HG03045 (cell line): ENCODE data around the gene GANAB.
A peak's percentile ranks its signal among the peaks of the same experiment; 100 is the strongest.
"Not testable (repeated sequence)": the region's sequence is repeated elsewhere in the genome, so short reads cannot be mapped to it uniquely, and the experiment has no call there.

Source experiments
- ATAC-seq: cut with Tn5 transposase; IDR thresholded peaks from one replicate; pipeline ENCODE4 v1.9.1; 2021; ENCODE audit warnings: mild to moderate bottlenecking, moderate library complexity; ENCODE audit not compliant: unreplicated experiment

The GANAB gene

DNA sequence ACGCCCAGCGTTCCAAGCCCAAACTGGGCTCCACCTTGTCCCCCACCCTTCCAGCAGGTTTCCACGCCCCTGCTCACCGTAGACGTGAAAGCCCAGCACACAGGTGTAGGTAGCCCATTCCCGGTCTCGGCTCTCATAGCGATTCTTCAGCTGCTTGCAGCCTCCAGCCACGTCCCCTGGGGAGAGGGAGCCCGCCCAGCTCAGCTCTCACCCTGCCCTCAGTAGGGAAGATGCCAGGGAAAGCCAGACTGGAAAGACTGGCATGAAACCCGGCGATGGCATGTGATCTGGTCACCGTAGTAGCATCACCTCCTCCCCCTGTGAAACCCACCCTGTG is 43.4 kb downstream of the GANAB start:
- ATAC-seq, result no peak

DNA sequence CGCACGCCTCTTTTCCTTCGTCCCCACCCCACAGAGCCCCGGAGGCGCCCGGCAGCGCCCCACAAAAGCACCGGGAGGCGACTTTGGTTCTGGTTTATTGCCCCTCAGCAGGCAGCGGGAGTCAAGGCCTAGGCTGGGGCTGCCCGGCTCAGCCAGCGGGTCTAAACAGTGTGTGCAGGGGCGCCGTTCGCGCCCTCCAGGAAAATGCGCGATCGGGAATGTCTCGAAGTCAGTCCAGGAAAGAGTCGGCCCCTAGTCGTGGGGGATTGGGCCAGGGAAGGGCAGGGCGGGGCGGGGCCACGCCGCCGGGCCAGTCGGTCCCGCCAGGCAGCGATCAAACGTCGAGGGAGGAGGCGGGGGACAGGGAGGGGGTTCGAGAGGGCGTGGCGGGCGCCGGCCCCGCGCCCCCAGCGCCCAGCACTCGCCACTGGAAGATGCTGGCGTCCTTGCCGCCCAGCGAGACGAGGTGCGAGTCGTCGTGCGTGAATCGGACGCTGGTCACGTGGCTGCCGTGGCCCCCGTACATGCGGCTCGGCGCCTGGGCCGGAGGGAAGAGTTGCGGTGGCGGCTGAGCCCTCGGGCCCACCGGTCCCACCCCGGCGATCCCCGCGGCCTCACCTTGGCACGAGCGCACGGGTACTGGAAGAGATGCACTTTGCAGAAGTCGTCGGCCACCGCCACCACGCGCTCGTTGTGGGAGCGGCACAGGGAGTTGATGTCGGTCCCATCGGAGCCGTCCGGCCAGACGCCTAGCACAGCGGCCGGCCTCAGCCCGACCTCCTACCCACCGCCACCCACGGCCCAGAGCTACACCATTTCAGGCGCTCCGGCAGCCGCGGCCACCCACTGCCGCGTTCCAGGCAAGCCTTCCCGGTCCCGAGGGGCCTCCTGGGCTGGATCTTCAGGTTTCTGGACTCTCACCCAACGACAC is 44.0 kb downstream of the GANAB start:
- no peak for ATAC-seq

DNA sequence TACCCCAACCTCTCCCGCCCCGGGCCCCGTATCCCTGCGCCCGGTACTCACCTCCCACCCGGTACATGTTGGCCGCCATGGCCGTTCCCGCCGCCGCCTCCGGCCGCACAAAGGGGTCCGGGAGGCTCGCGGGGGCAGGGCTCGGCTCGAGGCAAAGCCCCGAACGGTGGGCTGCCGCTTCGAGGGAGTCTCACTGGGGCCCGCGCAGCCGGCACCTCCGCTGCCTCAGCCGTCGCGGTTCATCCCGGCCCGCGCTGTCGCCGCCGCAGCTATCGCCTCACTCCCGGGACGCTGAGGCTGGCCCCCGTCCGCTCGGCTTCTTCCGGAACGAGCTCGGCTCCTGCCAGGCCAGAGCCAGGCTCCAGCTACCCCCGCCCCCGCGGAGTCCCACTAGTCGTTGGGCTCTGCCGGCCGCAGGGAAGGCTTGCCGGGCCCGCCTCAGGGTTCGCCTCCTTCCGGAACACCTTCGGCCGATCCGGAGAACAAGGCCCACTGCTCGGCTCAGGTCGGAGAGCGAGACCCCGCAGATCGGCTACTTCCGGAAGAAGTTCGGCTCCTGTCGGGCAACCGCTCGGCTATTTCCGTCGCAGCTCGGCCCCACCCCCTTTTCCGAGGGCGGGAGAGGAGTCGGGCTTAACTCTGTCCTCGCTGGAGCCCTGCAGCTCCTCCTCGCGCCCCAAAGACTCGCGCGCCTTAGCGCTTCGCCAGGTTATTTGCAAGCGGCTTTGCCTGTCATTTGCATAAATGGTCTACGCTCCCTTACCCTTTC is 44.9 kb downstream of the GANAB start, which contains the start of gene MTA2:
MTA2 (minus strand) TSS at position 494 of the 769 bp plus-strand sequence; CDS start at position 79, 415 bp downstream.
- peak; percentile 67 for ATAC-seq

DNA sequence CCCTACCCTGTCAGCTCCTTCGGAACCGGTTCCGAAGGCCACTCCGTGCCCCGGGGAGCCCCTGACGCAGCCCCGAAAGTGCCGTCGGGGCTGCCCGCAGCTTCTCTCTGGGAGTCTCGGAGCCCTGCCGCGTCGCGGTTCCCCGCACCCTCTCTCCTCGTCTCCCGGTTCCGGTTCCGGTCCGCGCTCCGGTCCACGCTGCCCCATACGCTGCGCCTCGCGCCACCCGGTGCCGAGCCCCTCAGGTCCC is 45.4 kb downstream of the GANAB start:
- peak; percentile 20 for ATAC-seq

DNA sequence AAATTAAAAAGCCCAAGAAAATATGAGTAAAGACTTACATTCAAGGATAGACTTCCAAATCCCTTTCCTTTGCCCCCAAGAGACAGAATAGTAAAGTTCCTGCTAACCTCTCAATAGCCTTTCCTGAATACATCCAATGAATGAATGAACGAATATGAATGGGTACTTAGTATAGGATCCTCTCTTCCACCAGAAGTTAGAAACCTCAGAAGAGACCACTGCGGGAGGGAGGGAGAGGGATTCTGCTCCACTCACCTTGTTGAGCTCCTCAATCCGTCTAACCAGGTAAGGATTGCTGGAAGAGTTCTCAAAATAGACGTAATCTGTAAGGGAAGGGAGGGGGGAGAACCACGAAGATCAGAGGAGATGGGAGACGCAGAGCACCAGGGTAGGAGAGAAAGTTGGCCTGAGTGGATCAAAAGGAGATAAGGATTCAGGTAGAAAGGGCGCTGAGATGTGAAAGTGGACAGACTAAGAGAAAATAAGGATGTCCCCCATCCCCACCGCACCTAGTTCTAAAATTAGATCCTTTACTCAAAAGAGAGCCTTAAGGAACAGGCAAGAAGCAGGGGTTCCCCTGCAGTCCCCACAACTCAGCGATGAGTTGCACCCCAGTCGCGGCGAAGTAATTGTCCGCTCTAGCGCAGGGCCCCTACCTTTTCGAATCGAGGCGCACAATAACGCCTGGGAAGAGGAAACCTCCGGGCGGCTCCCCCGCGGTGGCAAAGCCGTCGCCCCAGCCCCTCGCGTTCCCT is 45.9 kb downstream of the GANAB start:
- no peak for ATAC-seq

DNA sequence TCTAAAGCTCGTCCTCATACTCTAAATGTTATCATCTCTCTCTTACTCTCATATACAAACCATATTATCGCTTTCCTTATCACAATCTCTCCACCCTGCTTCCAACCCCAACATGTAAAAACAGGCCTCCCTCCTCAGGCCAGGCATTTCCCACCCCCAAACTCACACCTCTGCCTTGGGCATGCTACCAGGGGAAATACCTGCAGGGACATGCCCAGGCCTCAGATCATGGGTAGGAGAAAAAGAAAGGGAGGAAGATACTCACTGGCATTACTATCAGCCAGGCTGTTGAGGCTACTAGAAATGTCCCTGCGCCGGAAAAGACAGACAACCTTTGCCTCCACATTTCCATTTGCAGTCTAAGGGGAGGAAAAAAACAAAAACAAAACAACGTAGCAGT is 46.5 kb downstream of the GANAB start:
- no peak for ATAC-seq

DNA sequence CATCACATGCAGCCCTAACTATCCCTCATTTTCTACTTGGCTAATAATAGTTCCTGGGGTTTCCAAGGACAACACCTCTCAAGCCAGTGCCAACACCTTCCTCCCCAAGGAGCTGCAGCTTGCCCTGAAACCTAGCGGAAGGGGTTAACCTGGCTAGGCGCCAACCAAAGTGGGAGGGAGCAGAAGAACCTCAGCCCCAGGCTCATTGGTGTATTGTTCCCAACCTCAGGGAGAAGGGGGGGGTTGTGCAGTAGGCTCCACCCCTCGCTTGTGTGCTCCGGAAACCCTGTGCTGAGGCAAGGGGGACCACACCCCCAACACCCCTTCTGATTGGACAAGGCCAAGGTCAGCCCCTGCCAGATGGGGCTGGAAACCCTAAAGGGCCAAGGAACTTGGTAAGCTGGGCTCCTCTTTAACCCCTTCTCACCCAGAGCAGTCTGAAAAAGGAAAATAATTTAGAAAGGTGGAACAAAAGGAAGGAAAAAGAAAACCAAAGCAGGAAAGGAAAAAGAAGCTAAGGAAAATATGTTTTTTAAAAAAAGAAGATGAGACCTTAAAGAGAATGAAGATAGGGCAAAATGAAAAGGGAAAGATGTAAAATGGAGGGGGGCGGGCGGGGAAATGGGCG is 47.2 kb downstream of the GANAB start:
- ATAC-seq, result peak; percentile 50

DNA sequence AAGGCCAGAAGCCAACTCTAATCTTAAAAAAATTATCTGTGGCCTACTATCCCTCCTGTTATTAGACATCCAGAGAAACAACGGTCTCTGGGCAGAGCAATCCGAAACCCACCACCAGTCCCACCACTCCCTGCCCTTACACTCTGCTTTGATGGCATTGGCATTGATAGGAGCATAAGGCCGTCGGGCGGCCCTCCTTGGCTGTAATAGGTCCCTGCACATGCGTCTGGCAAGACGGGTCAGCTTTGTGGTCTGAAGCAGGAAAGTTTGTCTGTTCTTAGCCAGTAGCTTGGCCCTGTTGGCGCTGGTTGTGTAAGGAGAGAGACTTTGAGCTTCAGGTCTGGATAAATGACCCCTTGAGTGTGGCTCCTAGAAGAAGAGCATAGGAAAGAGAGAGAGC is 51.3 kb downstream of the GANAB start:
- ATAC-seq, result no peak

DNA sequence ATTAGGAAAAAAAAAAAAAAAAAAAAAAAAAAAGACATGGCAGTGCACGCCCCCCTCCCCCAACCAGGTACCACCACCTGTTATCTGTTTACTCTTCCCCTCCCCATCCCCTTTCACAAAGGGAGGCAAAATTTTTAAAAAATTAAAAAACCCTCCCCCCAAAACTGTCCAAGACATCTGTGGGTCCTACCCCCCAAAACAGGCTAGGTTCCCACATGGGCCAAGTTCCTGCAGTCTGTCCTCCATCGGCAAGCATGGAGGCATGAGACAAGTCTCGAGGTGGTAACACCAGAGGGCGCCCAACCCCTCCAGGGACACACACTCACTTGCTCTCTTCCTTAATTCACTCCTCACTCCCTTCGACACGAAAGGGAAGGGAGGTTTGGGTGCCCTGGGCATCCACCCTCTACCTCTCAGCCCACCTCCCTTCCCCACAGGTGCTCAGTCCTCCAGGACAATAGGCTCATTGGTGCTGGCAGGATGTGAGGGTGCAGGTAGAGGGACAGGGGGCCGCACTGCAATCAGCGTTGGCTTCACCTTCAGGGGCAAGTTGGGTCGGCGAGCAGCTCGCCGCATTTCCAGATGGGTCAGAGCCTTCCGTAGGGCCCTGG is 52.9 kb downstream of the GANAB start:
- no peak for ATAC-seq

DNA sequence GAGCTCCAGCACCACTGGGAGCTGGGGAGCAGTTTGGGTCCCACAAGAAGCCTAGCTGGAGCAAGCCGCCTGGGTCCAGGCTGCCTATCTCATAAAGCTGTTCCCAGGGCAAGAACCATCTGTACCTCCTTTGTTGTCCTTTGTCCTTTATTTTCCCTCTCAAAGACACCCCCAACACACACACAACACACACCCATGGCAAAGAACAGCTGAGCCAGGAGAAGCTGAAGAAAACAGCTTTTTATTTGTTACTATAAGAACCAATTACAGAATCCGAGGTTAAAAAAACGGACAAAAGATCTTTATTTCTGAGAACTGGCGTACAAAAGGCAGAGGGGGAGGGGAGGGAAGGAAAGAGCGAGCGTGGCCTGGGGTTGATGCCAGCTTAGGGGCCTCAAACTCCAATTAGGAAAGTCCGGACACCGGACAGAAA is 53.4 kb downstream of the GANAB start:
- no peak for ATAC-seq

DNA sequence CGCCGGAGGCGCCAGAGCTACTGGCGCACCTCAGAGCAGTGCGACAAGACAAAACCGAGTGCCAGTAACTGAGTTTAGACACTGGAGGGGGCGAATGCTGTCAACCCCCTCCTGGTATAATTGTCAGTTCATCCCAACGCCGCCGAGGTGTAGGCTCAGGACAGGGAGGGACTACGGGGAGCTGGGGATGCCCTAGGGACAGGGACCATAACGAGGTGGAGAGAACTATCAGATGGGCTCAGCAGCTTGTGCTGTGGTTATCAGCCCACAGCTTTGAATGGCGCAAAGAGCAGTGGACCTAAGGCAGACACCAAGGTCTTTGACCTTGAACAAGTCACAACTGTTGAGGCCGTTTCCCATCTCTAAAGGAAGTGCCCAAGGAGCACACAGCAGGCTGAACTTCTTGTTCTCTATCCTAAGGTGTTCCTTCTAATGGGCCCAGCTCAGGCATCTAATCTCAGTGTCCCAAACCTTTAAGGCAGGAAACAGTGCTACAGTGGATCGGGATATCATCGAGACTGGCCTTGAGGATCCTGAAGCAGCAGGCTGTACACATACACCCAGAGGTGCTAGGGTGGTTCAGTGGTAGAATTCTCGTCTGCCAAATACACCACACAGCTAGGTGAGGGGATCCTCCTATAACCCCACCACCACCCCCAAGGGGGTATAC is 54.1 kb downstream of the GANAB start:
- no peak for ATAC-seq

DNA sequence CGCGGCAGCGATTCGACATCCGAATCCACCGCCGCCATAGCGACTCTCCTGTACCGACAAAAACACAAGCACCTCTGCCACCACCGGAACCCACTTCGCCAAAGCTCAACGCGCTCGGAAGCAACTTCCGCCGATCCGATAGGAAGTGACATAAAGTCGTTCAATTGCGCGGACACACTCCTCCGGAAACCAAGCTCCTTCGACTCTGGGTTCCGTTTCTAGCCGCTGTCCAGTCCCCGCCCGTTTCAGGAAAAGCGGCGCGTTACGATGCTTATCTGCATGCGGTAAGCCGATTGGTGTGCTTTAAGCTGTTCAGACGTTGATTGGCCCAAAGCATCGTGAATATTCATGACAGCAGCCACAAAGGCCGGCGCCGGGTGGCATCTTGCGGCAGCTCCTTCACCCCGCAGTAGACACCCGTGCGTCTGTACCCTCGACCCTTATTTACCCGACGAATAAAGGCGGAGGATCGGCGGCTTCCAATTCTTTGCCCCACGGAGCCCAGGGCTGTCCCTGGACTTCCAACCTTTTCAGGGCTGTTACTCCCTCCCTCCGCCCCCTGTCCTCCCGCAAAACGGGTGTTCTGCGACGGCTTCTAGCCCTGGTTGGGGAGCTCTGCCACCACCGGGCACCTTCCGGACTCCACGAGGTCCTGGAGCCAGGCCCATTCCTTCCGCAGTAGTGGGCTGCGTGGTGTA is 54.8 kb downstream of the GANAB start, which contains the start of gene TUT1:
TUT1 (minus strand) TSS at position 76 of the 698 bp plus-strand sequence; CDS start at position 38, 38 bp downstream.
- ATAC-seq, result peak; percentile 88

DNA sequence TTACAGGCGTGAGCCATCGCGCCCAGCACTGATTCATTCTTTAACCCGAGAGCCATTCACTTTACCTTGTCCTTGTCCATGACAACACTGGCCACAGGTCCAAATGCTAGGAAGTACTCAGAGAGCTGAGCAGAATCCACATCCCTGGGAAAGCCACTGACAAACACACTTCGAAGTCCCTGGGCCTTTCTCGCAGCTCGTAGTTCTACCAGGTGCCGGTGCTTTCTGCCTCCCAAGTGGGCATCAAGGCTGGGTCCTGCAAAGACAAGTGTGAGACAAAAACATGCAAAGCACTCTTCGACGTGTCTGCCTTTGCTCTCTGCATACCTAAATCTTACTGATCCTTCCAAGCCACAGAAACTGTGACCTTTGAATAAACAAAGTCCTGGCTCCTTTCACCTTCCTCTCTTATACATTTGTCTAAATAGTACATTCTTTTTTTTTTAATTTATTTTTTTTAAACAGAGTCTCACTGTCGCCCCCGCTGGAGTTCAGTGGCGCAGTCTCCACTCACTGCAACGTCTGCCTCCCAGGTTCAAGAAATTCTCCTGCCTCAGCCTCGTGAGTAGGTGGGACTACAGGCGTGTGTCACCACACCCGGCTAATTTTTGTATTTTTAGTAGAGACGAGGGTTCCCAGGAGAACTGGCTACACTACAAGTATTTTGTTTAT is 57.3 kb downstream of the GANAB start:
- no peak for ATAC-seq

DNA sequence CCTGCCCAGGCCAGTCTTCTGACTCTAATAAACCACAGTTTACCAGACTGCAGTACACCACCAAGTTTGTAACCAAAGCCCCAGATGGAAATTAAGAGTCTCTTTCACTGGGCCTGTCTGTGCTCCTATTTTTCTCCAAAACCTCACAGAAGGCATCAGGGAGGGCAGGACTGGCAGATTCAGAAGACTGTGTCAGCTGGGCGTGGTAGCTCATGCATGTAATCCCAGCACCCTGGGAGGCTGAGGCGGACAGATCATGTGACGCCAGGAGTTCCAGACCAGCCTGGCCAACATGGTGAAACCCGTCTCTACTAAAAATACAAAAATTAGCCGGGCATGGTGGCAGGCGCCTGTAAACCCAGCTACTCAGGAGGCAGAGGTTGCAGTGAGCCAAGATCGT is 61.1 kb downstream of the GANAB start:
- ATAC-seq, result not testable (repeated sequence)

DNA sequence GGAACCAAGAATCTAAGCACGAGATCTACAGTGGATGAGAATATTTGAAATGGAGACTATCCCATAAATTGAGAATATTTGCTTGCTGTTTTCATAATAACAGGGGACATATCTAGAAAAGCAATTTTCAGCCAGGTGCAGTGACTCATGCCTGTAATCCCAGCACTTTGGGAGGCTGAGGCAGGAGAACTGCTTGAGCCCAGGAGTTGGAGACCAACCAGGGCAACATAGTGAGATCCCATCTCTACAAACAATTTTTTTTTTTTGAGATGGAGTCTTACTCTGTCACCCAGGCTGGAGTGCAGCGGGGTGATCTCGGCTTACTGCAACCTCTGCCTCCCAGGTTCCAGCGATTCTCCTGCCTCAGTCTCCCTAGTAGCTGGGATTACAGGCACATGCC is 64.7 kb downstream of the GANAB start:
- not testable (repeated sequence) for ATAC-seq

DNA sequence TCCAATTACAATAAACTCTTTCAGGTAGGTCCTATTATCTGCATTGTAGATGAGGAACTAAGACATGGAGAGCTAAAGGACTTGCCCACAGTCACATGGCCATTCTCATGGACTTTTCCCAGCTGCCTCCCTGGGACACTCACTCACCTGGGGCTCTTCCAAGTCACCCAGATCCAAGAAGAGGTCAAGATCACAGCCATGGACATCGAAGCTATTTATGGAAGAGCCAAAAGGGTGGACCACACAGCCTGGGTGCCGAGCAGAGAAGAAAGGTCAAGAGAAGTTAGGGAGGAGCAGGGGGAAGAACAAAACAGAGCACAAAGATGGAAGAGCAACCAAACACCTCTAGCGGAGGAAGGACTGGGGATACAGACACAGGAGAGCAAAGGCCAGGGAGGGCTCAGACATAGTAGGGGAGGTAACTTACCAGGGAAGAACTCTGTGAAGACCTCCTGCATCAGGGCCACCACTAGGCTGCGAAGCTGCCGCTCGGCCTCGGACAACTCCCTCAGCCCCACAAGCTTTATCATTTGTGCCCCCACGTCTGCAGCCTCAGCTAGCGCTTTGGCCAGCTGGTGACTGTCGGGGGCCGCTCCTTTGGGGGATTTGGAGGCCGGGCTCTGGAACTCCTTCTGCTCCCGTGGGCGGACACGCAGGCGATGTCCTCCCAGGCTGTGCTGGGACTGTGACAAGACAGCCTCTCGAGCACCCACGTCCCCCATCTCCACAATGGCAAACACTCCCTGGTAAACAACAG is 65.3 kb downstream of the GANAB start:
- no peak for ATAC-seq

DNA sequence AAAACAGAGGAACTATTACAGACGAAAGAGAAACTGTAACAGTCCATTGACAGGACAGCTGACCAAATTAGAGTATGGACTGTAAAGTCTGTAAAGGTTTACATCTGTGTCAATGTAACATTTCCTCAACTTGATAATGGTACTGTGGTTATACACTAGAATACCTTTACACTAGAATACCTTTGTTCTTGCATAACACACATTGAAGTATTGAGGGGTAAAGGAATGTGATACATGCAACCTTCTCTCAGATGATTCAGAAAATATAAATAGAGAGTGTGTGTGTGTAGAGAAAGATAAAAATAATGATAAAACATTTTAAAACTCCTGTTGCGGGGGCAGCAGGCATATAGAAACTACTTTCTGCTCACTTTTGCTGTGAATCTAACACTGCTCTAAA is 67.2 kb downstream of the GANAB start:
- no peak for ATAC-seq

DNA sequence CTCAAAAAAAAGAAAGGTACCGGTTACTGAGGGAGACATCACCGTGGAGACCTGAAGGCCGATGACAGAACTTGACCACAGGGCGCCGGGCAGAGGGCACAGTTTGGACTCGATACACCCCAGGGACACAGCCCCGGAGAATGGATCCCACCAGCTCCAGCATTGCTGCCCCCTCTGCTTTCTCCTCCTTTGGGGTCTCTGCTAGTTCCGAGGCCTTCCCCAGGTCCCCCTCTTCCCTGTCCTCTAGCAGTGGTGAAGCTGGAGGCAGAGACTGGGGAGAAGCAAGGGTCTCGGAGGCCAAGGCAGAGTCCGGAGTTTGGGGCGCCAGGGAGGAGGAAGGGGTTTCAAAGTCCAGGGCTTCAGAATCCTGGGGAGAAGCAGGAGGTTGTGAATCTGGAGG is 67.9 kb downstream of the GANAB start:
- ATAC-seq, result no peak
